GF-D8 (cell line): ENCODE measurements around the gene ZNF256.

Experiments used
- DNase-seq: peaks from one replicate; lab custom pipeline; 2025; lab: John Stamatoyannopoulos, UW

Gene ZNF256

DNA sequence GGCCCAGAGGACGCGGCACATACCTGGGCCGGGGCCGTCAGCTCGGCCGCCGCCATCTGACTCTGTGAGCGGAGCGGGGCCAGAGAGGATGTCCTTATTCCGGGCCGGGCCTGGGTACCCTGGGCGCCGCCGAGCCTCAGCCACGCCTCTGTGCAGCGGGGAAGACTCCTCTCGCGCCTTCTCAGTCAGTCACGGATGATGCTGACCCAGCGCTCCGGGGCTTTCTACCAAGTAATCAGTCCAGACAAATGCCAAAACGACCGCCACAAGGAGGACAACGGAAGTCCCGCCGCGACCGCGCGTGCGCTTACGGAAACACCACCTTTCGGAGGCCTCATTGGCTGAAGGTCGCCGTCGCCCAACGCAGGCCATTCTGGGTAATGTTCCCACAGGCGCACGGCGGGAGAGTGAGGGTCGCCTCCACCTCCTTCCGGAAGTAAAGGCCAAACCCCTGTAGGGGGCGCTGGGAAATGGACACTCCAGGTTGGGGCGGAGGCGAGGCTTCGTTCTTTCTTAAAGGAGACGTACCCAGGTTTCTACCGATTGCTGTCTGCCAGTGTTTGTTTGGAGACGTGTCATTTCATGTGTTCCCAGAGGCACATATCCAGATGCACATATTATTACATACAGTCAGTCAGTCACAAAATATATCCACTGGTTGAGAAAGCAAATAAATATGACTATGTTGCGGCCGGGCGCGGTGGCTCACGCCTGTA is at the start of gene ZNF256:
Gene ZNF256, minus strand, starts transcription at position 288 of the 716 bp plus-strand sequence. Its CDS starts 232 bp downstream, at position 56.
- peak; percentile 84 for DNase-seq

DNA sequence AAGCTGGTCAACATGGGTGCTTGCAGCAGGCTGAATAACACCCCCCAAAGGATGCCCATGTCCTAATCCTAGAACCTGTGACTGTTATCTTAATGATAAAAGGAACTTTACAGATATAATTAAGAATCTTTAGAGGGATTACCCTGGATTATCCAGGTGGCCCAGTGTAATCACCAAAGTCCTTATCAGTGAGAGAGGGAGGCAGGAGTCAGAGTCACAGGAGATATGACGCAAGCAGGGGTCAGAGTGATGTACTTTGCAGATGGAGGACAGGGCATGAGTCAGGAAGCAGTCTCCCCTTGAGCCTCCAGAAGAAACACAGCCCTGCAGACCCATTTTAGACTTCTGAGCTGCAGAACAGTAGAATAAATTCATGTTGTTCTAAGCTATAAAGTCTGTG is 45.3 kb upstream of the ZNF256 start:
- no peak for DNase-seq

DNA sequence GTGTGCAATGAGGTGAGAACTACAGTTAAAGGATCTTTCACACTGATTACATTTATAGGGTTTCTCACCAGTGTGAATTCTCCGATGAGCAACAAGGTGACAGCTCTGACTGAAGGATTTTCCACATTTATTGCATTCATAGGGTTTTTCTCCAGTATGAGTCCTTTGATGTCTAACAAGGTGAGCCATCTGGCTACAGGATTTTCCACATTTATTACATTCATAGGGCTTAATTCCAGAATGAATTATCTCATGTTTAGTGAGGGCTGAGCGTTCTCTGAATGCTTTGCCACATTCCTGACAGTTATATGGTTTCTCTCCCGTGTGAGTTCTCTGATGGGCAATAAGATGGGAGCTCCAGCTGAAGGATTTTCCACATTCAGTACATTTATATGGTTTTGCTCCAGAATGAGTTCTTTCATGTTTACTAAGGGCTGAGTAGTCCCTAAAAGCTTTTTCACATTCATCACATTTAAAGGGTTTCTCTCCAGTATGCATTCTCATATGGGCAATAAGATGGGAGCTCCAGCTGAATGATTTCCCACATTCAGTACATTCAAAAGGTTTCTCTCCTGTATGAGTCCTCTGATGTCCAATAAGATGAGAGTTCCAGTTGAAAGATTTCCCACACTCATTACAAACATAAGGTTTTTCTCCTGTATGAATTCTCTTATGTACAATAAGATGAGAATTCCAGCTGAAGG is 31.2 kb upstream of the ZNF256 start:
- DNase-seq: no peak

DNA sequence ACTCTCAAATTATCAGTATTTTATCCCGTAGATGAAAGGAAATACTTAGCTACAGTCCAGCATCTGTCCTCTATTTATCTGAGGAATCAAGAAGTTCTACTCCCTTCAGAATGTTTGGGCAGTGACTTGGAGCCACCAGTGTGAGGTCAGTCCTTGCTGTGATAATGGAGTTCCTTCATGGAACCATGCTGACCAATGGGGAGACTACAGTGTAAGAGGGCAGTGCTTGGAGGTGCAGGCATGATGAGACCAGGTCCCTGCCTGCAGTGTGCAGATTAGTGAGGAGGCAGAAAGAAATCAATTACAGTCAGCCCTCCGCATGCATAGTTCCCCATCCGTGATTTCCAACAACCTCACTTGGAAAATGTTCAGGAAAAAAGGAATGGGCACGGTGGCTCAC is 26.9 kb upstream of the ZNF256 start, which contains the start of gene C19orf18:
Gene C19orf18, minus strand, starts transcription at position 101 of the 400 bp plus-strand sequence. CDS start 102 bp downstream, outside the sequence.
- no peak for DNase-seq

DNA sequence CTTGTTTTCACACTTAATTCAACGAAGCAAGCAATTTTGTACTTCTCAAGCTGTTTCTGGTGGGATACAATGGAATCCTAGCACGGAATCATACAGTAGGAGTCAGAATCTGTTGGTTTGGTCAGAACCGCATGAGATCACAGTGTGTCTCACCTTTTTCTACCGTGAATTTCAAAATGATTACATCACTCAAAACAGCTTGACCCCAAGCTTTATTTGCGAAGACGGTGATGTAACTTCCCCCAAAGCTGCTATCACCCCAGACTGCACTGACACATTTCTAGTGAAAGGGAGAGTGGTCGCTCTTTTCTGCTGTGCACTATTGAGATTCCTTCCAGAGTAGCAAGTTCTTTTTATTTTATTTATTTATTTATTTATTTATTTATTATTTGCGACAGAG is 17.3 kb upstream of the ZNF256 start:
- DNase-seq: no peak

DNA sequence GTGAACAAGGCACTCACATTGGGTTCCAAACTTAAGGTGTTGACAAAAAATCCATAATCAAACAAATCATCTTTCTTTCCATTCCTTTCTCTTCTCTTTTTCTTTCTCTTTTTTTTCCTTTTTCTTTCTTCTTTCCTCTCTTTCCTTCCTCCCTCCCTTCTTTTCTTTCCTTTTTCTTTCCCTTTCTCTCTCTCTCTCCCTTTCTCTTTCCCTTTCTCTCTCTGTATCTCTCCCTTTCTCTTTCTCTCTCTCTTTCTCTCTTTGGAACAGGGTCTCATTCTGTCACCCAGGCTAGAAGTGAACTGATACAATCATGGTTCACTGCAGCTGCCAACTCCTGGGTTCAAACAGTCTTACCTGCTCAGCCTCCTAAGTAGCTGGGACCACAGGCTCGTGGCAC is 14.3 kb upstream of the ZNF256 start:
- DNase-seq: no peak

DNA sequence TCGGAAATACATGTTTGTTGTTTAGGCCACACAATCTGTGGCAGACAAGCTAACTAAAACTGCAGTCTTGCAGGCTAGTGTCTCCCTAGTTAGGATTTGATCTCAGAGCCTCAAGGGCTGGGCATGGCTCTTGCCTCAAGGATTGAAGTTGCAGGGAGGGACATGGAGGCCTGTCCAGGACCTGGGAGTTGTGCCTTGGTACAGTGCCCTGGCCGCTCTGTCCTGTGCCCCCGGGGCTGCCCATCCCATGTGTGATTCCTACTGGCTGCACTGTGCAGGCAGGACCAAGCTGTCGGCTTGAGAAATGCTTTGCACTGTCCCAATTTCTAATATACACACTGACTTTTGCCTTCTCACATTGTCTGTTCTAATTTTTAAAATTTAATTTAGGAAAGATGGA is 7.5 kb upstream of the ZNF256 start:
- DNase-seq: no peak

DNA sequence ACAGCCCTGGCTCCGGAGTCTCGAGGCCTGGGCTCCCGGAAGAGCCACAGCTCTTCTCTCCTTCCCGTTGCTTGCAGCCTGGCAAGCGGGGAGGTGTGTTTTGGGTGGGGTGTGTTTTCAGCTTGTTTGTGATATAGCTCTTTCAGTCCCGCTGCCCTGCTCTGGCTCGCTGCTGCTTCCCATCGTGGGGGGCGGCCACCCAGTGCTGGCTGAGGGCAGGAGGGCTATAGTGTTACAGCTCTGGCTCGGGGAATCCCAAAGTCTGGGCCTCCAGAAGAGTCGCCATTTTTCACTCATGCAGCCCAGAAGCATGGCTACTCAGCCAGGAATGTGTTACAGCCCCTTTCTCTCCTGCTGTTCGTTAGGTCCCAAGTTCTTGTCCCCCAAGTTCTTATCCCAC is 2.2 kb upstream of the ZNF256 start:
- no peak for DNase-seq

DNA sequence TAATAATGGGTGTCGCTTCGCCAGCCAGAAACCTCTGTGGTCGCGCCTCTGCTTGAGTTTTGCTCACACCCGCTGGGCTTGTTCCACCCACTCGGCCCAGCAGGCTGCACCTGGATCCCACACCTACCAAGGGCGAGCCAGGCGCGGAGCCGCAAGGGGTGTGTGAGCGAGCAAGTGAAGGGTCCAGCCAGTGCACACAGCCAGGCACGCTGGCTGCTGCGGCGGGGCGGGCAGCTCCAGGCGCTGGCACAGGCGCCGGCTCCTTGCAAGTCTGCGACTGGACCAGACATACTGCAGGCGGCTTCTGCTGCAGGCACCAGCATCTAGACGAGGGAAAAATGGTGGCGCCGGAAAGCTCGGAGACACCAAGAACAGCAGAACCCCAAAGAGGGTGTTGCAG is 1.8 kb upstream of the ZNF256 start:
- no peak for DNase-seq

DNA sequence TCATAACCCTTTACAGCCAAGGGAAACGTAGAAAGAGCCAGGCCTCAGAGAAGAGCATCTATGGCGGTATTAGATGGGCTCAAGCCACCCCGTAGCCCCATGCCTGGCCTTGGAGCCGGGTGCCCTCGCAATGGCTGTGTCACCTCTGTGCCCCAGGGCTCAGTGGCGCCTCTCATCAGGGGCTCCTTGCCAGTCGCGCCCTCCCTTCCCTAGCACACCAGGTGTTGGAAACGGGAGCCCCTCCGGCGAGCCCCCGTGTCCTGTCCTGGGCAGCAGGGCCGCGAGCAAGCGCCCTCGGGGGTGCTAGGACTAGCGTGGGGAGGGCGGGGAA is 453 bp downstream of the ZNF256 start:
- no peak for DNase-seq

DNA sequence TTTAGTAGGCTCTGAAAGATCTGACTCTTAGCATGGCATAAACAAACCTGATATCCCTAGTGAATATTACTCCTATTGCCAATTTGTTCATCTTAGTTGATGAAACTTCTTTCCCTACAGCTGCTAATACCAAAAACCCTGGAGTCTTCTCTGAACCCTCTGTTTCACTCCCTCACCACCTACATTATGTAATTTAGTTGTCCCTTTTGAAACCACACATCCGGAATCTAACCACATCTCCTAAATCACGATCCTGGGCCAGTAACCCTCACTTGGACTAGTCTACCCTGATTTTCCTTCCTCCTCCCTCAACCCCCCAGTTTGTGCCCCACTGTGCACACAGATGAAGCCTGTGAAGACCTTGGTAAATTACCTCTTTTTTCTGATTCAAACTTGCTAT is 1.2 kb downstream of the ZNF256 start:
- DNase-seq: no peak

DNA sequence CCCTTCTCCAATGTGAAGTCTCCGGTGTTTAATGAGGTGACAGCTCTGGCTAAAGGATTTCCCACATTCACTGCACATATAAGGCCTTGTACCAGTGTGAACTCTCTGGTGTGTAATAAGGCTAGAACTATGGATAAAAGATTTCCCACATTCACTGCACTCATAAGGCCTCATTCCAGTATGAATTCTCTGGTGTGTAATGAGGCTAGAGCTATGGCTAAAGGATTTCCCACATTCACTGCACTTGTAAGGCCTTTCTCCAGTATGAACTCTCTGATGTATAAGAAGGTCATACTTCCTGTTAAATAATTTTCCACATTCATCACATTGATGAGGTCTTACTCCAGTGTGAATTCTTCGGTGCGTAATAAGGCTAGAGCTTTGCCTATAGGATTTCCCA is 5.9 kb downstream of the ZNF256 start:
- DNase-seq: no peak

DNA sequence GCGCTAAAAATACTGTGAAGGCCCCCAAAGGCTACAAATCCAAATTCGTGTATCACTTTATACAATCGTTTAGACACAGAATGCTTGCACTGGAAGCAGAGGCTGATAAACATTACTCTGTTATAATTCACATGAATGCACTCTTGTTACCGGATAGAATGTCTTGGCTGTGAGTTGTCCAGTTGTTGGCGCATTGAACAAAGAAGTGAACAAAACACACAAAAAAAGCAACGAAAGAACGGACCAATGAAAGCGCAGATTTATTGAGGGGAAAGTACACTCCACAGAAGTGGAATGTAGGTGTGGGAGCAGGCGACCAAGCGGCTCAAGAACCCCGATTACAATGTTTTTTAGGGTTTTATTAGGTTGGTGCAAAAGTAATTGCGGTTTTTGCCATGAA is 11.8 kb downstream of the ZNF256 start:
- DNase-seq: no peak

DNA sequence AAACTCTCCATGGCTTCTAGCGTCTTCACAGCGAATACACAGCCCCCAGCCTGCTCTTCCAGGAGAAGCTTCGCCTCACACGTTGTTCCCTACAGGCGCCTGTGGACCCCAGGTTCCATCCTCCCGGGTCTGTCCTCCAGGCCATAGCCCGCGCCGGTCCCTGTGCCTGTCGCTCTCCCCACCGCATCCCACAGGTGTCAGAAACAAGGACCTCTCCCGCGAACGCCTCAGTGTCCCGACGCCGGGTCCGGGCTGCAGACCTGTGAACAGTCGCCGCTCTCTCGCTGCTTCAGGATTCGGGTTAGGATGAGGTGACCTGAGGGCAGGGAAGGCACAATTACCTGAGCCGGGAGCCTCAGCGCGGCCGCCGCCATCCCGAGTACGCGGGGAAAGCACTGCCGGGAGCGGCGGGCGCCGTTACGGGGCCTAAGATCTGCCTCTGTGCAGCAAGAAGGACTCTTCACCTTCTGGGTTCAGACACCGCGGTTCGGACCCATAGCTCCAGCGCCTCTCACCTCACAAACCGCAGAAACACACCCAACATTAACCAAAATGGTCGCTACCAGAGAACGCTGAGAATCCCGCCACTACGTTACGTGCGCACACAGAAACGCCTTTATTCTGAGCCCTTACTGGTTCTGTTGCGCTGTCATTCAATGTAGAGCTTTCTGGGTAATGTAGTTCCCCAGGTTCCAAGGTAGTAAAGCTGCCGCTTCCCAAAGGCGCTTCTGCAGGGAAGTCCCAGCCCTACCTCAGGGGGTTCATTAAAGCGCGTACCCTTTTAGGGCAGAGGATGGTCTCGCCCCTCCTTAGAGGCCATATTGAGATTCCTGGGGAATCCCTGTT is 12.5 kb downstream of the ZNF256 start, which contains the start of gene ZNF418:
Gene ZNF418, minus strand, starts transcription at position 583 of the 846 bp plus-strand sequence. CDS start 1,580 bp downstream, outside the sequence.
- DNase-seq: no peak

DNA sequence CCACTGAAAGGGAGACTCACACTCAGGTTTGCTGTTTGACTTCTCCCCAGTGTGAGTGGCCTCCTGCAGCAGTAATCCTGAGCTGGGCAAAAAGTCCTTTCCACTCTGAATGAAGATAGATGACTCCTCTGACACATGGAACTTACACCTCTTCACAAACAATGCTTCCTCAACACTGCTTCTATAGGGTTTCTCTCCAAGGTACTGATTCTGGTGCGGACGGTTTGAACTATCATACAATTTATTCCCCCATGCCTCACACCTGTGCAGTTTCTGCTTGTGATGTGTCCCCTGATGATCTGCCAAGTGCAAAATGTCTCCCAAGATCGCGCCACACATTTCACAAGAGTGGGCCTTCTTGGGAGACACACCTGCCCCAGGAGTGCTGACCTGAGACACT is 19.9 kb downstream of the ZNF256 start:
- DNase-seq: no peak

DNA sequence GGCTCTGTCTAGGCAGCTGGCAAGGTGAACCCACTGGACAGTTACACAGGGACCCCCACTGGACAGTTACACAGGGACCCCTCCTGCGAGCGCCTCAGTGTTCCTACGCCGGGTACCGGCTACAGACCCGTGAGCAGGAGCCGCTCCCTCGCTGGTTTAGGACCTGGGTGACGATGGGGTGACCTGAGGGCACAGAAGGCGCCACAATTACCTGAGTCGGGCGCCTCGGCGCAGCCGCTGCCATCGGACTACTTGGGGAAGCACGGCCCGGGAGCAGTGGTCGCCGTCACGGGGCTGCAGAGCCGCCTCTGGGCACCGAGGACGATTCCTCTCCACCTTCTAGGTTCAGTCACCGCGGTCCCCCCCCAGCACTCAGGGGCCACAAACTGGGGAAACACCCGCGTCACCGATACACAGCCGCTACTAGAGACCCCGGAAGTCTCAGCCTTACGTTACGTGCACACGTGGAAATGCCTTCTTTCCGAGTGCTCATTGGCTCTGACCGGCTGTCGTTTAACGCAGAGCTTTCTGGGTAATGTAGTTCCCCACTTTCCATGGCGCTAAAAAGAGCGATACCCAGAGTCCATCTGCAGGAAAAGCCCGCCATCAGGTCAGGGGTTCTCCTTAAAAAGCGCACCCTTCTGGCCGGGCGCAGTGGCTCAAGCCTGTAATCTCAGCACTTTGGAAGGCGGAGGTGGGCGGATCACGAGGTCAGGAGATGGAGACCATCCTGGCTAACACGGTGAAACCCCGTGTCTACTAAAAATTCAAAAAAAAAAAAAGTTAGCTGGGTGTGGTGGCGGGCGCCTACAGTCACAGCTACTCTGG is 31.1 kb downstream of the ZNF256 start, which contains the start of gene ZNF417:
Gene ZNF417, minus strand, starts transcription at position 425 of the 828 bp plus-strand sequence. Its CDS starts 181 bp downstream, at position 244.
- peak; percentile 69 for DNase-seq

DNA sequence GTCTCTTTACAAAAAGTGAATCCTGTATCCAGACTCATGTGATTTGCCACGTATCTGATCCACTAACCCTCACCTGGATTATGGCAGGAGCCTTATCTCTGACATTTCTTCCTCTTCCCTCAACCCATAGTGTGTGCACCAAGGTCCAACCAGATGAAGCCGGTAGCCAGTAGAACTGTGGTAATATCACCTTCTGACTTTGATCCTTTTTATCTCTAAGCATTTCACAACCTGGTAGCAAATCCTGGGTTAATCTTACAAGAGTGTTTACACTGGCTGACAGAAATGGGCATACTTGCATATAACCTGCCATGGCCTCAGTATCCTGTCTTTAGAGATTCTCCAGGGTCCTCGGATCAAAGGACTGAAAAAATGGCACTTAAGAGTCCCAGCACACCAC is 33.0 kb downstream of the ZNF256 start:
- DNase-seq: no peak

DNA sequence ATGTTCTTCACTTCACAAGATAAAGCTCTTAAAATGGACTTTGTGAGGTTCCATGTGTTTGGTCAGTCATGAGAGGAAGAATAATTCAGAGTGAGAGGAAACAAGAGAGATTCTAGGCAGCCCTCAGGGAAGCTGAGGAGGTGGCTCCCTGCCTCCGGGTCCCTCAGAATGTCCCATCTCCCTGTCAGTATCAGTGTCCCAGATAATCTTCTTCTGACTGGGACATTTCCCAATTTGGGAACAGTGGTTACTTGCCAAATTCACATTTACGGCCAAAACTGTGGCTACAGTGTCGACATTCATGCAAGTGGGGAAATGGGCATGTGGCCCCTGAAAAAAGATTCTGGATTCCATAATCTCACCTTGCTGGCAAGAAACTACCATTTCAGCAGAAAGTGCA is 40.1 kb downstream of the ZNF256 start:
- no peak for DNase-seq

DNA sequence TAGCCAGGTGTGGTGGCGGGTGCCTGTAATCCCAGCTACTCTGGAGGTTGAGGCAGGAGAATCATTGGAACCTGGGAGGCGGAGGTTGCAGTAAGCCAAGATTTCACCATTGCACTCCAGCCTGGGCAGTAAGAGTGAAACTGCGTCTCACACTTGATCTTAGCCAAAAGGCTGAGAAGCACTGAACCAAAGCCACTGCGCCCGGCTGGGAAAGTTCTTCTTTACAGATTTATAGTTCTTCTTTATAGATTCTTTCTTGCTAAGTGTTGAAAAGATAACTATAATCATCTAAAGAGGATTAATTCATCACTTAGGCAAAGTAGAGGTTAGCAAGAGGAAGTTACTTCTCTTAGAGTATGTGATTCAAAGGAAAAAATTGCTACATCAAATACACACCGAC is 42.2 kb downstream of the ZNF256 start:
- DNase-seq: no peak

DNA sequence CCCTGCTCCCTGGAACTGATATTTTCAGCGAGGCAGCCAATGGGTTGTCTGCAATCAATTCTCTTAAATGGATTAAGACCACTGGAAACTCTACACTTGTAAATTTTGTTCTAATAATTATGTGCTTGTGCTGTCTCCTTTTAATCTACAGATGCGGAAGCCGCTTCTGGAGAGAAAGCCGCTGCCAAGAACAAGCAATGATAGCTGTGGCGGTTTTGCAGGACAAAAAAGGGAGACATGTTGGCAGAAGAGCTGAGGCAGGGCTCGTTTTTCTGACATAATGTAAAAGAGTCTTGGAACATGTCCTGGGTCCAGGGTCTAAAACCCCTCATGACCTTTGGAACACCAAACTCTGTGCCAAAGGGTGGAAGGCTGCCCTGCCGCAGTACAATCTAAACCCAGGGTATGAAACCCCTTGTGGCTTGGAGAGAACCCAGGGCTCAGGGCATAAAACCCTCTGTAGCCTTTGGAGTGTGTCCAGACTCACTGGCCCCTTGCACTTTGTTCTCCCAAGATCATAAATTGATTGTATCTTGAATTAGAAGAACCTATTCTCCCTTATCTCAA is 43.8 kb downstream of the ZNF256 start:
- DNase-seq: no peak

DNA sequence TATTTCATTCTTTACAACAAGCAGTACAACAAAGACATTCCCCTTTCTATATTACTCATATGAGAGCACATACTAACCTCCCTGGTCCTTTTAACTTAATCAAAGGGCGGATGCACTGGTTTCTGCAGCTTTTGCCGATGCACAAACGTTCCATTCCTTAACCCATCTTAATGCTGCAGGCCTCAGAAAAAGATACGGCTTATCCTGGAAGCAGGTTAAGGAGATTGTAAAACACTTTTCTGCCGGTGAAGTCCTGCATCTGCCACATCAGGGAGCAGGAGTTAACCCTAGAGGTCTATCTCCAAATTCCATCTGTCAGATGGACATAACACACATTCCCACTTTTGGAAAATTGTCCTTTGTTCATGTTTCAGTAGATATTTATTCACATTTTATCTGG is 47.2 kb downstream of the ZNF256 start:
- DNase-seq: no peak
